CD4-positive, alpha-beta T cell treated with Interleukin-15 for 4 hours (primary cell): ENCODE results near the gene CTIF.

Experiments
- DNase-seq: peaks from one replicate; pipeline ENCODE4 v3.0.0-alpha.2; 2020; ENCODE audit warnings: low spot score

Gene CTIF

DNA sequence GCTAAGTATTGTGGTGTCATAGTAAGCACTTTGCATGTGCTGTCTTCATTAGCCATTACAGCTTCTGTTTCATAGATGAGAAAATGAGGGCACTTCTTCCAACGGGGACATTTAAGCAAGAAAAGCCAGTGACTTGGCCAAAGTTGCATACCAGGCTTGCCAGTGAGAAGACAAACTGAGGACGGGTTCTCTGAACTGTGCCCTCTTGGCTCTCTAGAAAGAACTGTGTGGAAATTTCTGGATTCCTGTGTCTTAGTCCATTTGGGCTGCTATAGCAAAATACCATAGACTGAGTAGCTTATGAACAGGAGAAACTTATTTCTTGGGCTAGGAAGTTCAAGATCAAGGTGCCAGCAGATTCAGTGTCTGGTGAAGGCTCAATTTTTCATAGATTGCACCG, 13.3 kb downstream of the CTIF start:
- DNase-seq: no peak

GRCh38 chr18:48553236-48553635, 14.4 kb downstream of the CTIF start:
- no peak for DNase-seq

DNA sequence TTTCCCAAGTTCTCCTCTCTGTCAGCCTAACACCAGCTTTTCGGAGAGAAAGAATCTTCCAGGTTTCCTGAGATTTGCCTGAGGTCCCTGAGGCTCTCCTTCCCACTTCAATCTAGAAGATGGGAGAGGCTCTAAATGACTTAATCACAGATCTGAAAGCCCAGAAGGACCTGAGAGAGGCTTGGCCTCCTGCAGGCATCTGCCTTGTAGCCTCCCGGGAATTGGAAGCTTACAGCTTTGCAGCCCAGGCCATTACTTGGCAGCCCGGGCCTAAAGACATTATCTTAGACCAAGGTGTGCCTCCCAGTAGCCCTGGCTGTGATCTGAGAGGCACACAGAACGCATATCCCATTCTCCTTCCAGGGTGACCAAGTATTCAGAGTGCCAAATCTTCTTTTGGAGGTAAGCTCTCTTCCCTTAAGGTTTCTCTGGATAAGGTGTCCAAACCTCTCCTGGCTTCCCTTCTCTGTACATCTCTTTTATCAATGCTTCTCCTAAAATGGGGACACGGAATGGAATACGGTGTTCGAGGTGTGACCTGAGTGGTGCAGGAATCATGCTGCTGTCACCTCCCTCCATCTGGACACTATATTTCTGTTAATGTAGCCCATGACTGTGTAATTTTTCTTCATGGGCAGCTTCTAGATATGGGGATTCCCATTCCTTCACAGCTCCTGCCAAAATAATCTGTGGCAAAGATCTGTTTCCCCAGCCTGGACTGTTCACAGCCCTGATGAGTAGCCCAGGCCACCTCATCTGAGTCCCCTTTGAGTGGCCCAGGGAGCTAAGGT, 16.0 kb downstream of the CTIF start:
- no peak for DNase-seq

GRCh38 chr18:48555465-48555995, 16.7 kb downstream of the CTIF start:
- DNase-seq: no peak

- DNase-seq: no peak
Observed at GRCh38 chr18:48557640-48558174, 18.9 kb downstream of the CTIF start.

- DNase-seq: no peak
Observed at GRCh38 chr18:48558248-48558647, 19.4 kb downstream of the CTIF start.

DNA sequence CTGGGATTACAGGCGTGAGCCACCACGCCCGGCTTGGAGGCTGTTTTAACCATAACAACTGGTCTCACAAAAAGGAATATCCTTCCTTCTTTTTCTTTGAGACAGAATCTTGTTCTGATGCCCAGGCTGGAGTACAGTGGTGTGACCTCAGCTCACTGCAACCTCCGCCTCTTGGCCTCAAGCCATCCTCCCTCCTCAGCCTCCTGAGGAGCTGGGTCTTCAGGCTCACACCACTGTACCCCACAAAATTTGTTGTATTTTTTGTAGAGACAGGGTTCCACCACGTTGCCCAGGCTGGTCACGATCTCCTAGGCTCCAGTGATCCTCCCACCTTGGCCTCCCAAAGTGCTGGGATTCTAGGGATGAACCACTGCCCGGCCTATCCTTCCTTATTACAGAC, 21.7 kb downstream of the CTIF start:
- no peak for DNase-seq

GRCh38 chr18:48562075-48562474, 23.2 kb downstream of the CTIF start:
- DNase-seq: no peak

DNA sequence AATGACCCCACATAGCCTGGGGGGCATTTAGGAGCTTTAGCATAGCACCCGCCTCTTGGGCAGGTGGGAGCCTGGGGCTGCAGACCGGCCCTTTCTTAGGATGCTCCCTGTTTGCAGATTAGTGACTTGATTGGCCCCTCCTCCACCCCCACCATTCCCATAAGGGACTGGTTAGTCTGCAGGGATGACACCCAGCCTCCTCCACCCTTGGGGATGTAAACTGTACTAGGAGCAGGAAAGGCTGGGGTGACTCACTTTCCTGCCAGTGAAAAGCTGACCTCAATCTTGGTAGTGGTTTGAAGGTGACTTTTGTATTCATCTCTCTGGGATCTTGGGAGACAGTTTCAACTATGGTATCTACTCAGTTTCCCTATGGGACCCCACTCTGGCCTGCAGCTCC, 24.2 kb downstream of the CTIF start:
- no peak for DNase-seq

GRCh38 chr18:48564139-48564538, 25.3 kb downstream of the CTIF start:
- no peak for DNase-seq

GRCh38 chr18:48565105-48565504, 26.3 kb downstream of the CTIF start:
- DNase-seq: no peak

- DNase-seq: no peak
Observed at GRCh38 chr18:48566589-48566988, 27.8 kb downstream of the CTIF start.

DNA sequence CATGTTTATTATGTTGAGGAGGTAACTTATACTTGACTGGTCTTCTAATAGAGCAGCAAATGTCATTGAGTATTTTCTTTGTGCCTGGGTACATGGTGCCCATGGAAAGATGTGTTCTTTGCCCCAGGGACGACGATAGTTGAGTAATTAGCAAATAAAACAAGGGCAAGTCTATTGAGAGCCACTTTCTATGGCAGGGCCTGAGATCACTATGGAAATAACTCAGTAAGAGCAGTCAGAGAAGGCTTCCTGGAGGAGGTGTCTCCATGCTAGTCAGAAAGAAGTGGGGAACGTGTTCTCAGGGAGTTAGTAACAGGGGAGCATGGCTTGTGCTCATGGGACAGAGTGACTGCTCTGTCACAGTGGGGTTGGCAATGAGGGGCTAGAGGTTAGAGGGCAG, 28.6 kb downstream of the CTIF start:
- no peak for DNase-seq

DNA sequence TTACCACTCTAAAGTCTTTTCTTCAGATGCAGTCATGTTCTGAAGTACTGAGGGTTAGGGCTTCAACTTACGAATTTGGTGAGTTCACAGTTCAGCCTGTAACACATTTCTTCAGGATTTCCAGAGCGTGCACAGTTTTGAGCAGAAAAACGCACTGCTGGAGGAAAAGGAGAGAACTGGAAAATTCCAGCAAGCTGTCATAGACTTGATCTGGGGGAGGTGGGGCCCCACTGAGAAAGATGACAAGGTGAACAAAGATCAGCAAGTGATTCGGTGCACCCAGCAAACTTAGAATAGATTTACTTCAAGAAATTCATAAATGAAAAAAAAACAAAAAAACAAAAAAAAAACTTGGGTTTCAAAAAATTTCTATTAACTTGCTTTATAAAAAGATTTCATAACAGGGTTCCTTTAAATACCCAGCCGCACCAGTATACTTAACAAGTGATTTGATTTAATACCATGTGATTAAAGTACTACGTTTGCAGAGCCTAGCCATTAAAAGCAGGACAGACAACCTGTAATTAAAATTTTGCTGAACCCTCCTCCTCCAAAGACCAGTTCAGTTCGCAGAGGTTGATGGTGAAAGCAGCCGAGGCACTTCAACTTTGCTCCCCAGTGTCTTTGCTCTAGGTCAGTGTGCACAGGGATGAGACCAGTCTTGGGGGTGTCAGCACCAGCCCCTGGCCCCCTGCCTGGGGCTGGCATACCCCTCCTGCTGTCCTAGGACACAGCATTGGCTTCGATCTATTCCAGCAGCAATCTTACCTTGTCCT, 30.5 kb downstream of the CTIF start:
- DNase-seq: no peak

GRCh38 chr18:48569915-48570264, 31.1 kb downstream of the CTIF start:
- DNase-seq: no peak

- no peak for DNase-seq
Observed at GRCh38 chr18:48570313-48570712, 31.5 kb downstream of the CTIF start.

GRCh38 chr18:48571639-48572384, 33.0 kb downstream of the CTIF start:
- no peak for DNase-seq

GRCh38 chr18:48572402-48573126, 33.7 kb downstream of the CTIF start:
- DNase-seq: no peak

DNA sequence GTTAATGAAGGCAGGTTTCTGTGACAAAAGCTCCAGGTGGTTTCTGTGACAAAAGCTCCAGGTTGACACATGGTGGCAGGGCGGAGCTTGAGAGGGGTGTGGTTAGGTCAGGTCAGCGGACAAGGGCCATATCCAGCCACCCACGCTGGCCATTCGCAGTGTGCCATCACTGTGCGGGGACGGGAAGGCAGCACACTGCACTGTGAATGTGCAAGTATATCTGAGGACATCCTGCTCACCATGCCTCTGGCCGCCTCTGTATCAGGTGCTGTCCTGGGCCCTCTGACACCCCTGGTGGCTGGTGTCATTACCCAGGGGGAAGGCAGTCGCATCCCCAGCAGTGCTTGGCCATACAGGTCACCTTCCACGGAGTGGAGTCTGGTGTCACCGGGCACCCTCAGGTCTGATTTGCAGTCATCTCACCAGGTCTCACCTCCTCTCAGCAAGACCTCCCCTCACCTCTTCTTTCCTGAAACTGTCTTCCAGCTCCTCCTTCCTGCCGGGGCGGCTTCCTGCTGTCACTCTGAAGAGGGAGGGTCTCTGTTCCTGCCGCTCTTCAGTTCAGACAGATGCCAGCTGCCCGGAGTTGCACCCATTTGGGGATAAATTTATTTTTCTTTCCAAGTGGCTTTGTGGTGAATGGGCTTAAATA, 34.9 kb downstream of the CTIF start:
- DNase-seq: no peak

GRCh38 chr18:48574667-48575300, 36.0 kb downstream of the CTIF start:
- DNase-seq: no peak

DNA sequence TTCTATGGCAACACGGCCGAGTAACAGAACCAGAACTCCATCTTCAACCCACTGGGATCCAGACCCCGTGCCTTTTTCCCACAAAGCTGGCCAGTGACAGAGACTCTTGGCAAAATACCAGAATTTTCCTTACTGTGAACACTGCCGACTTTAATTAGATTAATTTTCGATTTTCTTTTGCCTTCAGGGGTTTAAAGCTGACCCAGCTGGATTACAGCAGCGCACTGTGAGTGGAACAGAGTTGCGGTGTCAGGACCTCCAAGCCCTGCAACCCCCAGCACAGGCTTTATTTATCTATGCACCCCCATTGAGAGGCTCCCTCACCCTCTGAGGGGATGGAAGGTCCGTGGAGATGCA, 36.4 kb downstream of the CTIF start:
- DNase-seq: no peak
